ENCODE data around the gene BRINP2. TPM values are rescaled to one million over a fixed set of nuclear protein-coding genes. Genes with fewer than 3 reads are reported as not detected.

Gene BRINP2
- total and polyA plus RNA-seq, 2 of the 4 experiments (the other 2 are of a cell fraction), result not detected

- H3K4ac ChIP-seq (ENCODE audit: low read depth, low read length), result no peak overlapping the region
- no peak overlapping the region for H2BK120ac ChIP-seq (ENCODE audit: low read depth, low read length)
- WGBS, 2 experiments (ENCODE audit: extremely low coverage in 2 of 2, insufficient read length in 1 of 2), result no CpG with 5 or more reads among the region's 3 CpGs
- ATAC-seq (ENCODE audit: low read depth), result peak; percentile 81
- dilution Hi-C loops (cut with HindIII; ENCODE audit: low sequenced_read_pairs, unreplicated experiment) (no loop called here), in situ Hi-C loops (cut with MboI; ENCODE audit: low sequenced_read_pairs) (no loop called here), intact Hi-C loops (cut with micrococcal nuclease) (no loop called here)
- H2BK5ac ChIP-seq (ENCODE audit: low read depth, low read length, poor library complexity, severe bottlenecking), result no peak overlapping the region
- H3K27me3 ChIP-seq (ENCODE audit: control insufficient read depth, insufficient read depth, low read length), result peaks cover 2% of the 10 kb centered on the region; the same call in 1 of the 2 replicates
- H4K8ac ChIP-seq (ENCODE audit: low read depth in 2 of 2, low read length in 2 of 2), result no peak overlapping the region
- H4K20me1 ChIP-seq (ENCODE audit: insufficient read depth, low read length), result no peaks in the 10 kb centered on the region
- H3K36me3 ChIP-seq (ENCODE audit: control insufficient read depth, insufficient read depth, low read length), result no peaks in the 10 kb centered on the region
- no peak overlapping the region for H3K27ac ChIP-seq (ENCODE audit: insufficient read depth, low read length)
- H3K9ac ChIP-seq (ENCODE audit: low read depth, low read length), result no peak overlapping the region
- H3K4me1 ChIP-seq (ENCODE audit: control insufficient read depth, insufficient read depth, low read length), result no peaks in the 10 kb centered on the region; the same call in 1 of the 2 replicates
- no peak overlapping the region for H2BK15ac ChIP-seq (ENCODE audit: low read depth, low read length)
- no peak overlapping the region for H3K56ac ChIP-seq (ENCODE audit: extremely low read depth, insufficient read depth, low read length)
- peaks cover 5% of the 10 kb centered on the region for H3K9me3 ChIP-seq (ENCODE audit: control insufficient read depth, insufficient read depth, low read length)
- DNase-seq, result no peak
- BruUV-seq (replicated peaks), result no TSS peak
- ChIA-PET POLR2A (ENCODE audit: unreplicated experiment) (no interaction called here), CTCF (interaction anchor here (0.5 kb wide), 1 partner anchor 1741 kb away, joined by 5 read pairs; no protein-coding TSS in a partner anchor)
- H2AFZ ChIP-seq (replicated peaks; ENCODE audit: low read length, poor library complexity), result no peak overlapping the region
- no peak overlapping the region for H2AK5ac ChIP-seq (ENCODE audit: low read depth, low read length)
- no peak overlapping the region for H2BK20ac ChIP-seq (ENCODE audit: low read depth, low read length)
- no peak overlapping the region for H3K4me2 ChIP-seq (ENCODE audit: low read depth, low read length)
- H3K9me1 ChIP-seq (ENCODE audit: insufficient read depth, low read length), result no peaks in the 10 kb centered on the region
- no peak for TF ChIP-seq CTCF (conservative IDR thresholded peaks at IDR 0.05; ENCODE audit: low read depth, low read length)
- no peak for TF ChIP-seq CHD1 (IDR thresholded peaks at IDR 0.05; ENCODE audit: low read depth, low read length)
- TF ChIP-seq RAD21 (IDR thresholded peaks at IDR 0.05; ENCODE audit: low read length), result no peak
- TF ChIP-seq RFX5 (IDR thresholded peaks at IDR 0.05; ENCODE audit: low read depth, low read length), result no peak
- no peak for TF ChIP-seq ELK1 (IDR thresholded peaks at IDR 0.05; ENCODE audit: borderline replicate concordance, low read depth, low read length)
- no peak for TF ChIP-seq BHLHE40 (IDR thresholded peaks at IDR 0.05; ENCODE audit: low read depth, low read length)
- no peak overlapping the region for H2AK9ac ChIP-seq (replicated peaks; ENCODE audit: low read depth, low read length, poor library complexity)
- H3K79me1 ChIP-seq (ENCODE audit: low read depth in 1 of 2, low read length in 2 of 2), result no peaks in the 10 kb centered on the region
- H3K4me3 ChIP-seq (ENCODE audit: insufficient read depth, low read depth, low read length), result no peak overlapping the region
- H4K5ac ChIP-seq (ENCODE audit: low read depth, low read length), result no peak overlapping the region
- H3K14ac ChIP-seq (replicated peaks; ENCODE audit: low read depth, low read length), result no peak overlapping the region
- no peak overlapping the region for H4K91ac ChIP-seq (ENCODE audit: insufficient read depth, low read depth, low read length)
- H3K18ac ChIP-seq (ENCODE audit: low read depth, low read length), result no peak overlapping the region
- no peak overlapping the region for H3K23ac ChIP-seq (ENCODE audit: low read depth, low read length)
Measured at GRCh38 chr1:177219554-177220458, 49.0 kb downstream of the BRINP2 start.

All from IMR-90 (cell line).